ENCODE results near the gene NETO1. TPM values are rescaled to one million over a fixed set of nuclear protein-coding genes. Genes with fewer than 3 reads are reported as not detected.

NETO1 gene, protein sequence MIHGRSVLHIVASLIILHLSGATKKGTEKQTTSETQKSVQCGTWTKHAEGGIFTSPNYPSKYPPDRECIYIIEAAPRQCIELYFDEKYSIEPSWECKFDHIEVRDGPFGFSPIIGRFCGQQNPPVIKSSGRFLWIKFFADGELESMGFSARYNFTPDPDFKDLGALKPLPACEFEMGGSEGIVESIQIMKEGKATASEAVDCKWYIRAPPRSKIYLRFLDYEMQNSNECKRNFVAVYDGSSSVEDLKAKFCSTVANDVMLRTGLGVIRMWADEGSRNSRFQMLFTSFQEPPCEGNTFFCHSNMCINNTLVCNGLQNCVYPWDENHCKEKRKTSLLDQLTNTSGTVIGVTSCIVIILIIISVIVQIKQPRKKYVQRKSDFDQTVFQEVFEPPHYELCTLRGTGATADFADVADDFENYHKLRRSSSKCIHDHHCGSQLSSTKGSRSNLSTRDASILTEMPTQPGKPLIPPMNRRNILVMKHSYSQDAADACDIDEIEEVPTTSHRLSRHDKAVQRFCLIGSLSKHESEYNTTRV
- 0.26 and 2.0 TPM in 2 replicates for total RNA-seq
- polyA plus RNA-seq: 0.06 and 0.18 TPM in 2 replicates
- polyA plus RNA-seq (2012): not detected in 2 replicates
- polyA minus RNA-seq (ENCODE audit: low replicate concordance): not detected in 2 replicates

DNA sequence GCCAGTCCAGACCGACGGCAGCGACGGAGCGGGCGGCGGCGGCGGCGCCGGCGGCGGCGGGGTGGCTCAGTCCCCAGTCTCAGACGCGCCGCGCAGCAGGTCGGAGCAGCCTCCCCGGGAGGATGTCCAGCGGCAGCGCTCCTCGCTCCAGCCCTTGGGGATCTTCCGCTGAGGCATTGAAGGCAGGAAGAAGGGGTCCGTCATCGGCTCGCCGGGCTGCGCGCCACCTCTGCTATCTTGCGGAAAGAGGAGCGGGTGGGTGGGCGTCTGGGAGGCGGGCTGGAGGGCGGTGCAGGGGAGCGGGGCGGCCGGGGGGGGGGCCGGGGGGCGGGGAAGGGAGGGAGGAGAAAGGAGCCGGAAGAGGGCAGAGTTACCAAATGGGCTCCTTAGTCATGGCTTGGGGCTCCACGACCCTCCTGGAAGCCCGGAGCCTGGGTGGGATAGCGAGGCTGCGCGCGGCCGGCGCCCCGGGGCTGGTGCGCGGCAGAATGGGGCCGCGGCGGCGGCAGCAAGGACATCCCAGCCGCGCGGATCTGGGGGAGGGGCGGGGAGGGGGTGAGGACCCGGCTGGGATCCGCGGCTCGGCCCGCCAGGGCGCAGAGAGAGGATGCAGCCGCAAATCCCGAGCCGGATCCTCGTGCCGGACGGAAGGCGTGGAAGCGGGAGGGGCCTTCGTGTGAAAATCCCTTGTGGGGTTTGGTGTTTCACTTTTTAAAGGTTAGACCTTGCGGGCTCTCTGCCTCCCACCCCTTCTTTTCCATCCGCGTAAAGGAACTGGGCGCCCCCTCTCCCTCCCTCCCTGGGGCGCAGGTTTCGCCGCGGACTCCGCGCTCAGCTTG is at the start of gene NETO1:
Gene NETO1 (minus strand): TSS at position 242 of the 839 bp plus-strand sequence. CDS start 696 bp downstream, outside the sequence.
- no peak within 1 kb of the TSS for H3K27ac ChIP-seq (ENCODE audit: insufficient read depth, low read length)
- no peaks in the 10 kb centered on the region for H3K27me3 ChIP-seq (ENCODE audit: control insufficient read depth, insufficient read depth, low read length)
- no peaks in the 10 kb centered on the region for H3K36me3 ChIP-seq (ENCODE audit: control insufficient read depth, insufficient read depth, low read length)
- no peak within 1 kb of the TSS for H2AFZ ChIP-seq (ENCODE audit: low read length)
- H3K4me2 ChIP-seq (ENCODE audit: extremely low read depth, insufficient read depth, low read length): no peak within 1 kb of the TSS
- H3K79me2 ChIP-seq (ENCODE audit: control insufficient read depth, insufficient read depth, low read length): no peaks in the 10 kb centered on the region
- peak in 1 of 2 donors; percentile 41 for DNase-seq (ENCODE audit: low read depth in 2 of 2)
- H3K9ac ChIP-seq (ENCODE audit: insufficient read depth, low read length): no peak within 1 kb of the TSS
- no peaks in the 10 kb centered on the region for H3K4me1 ChIP-seq (ENCODE audit: control insufficient read depth, extremely low read depth, insufficient read depth, low read length)
- no peaks in the 10 kb centered on the region for H4K20me1 ChIP-seq (ENCODE audit: control insufficient read depth, extremely low read depth, insufficient read depth, low read length)
- peak within 1 kb of the TSS in 2 of 4 experiments; percentile 21 to 27 for H3K4me3 ChIP-seq (replicated peaks in 1 of 4; ENCODE audit: control extremely low read depth in 1 of 4, insufficient read depth in 1 of 4, low read depth in 3 of 4, low read length in 4 of 4)
- no peaks in the 10 kb centered on the region for H3K9me3 ChIP-seq (ENCODE audit: control insufficient read depth, insufficient read depth, low read depth, low read length)
- TF ChIP-seq, protein P1, sequence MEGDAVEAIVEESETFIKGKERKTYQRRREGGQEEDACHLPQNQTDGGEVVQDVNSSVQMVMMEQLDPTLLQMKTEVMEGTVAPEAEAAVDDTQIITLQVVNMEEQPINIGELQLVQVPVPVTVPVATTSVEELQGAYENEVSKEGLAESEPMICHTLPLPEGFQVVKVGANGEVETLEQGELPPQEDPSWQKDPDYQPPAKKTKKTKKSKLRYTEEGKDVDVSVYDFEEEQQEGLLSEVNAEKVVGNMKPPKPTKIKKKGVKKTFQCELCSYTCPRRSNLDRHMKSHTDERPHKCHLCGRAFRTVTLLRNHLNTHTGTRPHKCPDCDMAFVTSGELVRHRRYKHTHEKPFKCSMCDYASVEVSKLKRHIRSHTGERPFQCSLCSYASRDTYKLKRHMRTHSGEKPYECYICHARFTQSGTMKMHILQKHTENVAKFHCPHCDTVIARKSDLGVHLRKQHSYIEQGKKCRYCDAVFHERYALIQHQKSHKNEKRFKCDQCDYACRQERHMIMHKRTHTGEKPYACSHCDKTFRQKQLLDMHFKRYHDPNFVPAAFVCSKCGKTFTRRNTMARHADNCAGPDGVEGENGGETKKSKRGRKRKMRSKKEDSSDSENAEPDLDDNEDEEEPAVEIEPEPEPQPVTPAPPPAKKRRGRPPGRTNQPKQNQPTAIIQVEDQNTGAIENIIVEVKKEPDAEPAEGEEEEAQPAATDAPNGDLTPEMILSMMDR (conservative IDR thresholded peaks at IDR 0.05 in 1 of 2, IDR thresholded peaks at IDR 0.05 in 1 of 2; ENCODE audit: low read depth in 1 of 2, low read length in 2 of 2): no peak
- TF ChIP-seq EZH2 (IDR thresholded peaks at IDR 0.05; ENCODE audit: low read length, missing control alignments): no peak

DNA sequence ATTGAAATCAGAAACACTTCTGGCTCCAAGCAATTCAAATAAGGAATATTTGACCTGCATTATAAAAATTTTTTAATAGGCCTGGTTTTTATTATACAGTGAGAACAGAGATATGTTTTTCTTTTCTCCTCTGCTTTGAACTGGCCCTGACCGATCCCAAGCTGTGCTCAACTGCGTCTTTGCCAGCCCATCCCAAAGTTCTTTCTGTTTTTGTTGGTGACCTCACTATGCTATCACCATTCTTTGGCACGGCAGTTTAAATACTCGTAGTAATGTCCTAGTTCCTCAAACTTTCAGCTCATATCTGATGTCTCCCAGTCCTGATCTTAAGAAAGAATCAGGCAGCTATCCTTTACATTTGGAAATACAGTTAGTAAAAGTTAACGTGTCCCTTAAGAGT is 42.3 kb upstream of the NETO1 start:
- H3K4me3 ChIP-seq (replicated peaks in 1 of 4; ENCODE audit: control extremely low read depth in 1 of 4, insufficient read depth in 1 of 4, low read depth in 3 of 4, low read length in 4 of 4): no peak overlapping the region
- no peaks in the 10 kb centered on the region for H3K9me3 ChIP-seq (ENCODE audit: control insufficient read depth, insufficient read depth, low read depth, low read length)
- no peak overlapping the region for H3K9ac ChIP-seq (ENCODE audit: insufficient read depth, low read length)
- no peaks in the 10 kb centered on the region for H4K20me1 ChIP-seq (ENCODE audit: control insufficient read depth, extremely low read depth, insufficient read depth, low read length)
- no peaks in the 10 kb centered on the region for H3K4me1 ChIP-seq (ENCODE audit: control insufficient read depth, extremely low read depth, insufficient read depth, low read length)
- no peaks in the 10 kb centered on the region for H3K27me3 ChIP-seq (ENCODE audit: control insufficient read depth, insufficient read depth, low read length)
- H3K4me2 ChIP-seq (ENCODE audit: extremely low read depth, insufficient read depth, low read length): no peak overlapping the region
- DNase-seq (ENCODE audit: low read depth in 2 of 2): no peak
- H3K36me3 ChIP-seq (ENCODE audit: control insufficient read depth, insufficient read depth, low read length): no peaks in the 10 kb centered on the region
- TF ChIP-seq EZH2 (IDR thresholded peaks at IDR 0.05; ENCODE audit: low read length, missing control alignments): no peak
- TF ChIP-seq, protein P1 (conservative IDR thresholded peaks at IDR 0.05 in 1 of 2, IDR thresholded peaks at IDR 0.05 in 1 of 2; ENCODE audit: low read depth in 1 of 2, low read length in 2 of 2): no peak
- no peaks in the 10 kb centered on the region for H3K79me2 ChIP-seq (ENCODE audit: control insufficient read depth, insufficient read depth, low read length)
- H3K27ac ChIP-seq (ENCODE audit: insufficient read depth, low read length): no peak overlapping the region
- no peak overlapping the region for H2AFZ ChIP-seq (ENCODE audit: low read length)

DNA sequence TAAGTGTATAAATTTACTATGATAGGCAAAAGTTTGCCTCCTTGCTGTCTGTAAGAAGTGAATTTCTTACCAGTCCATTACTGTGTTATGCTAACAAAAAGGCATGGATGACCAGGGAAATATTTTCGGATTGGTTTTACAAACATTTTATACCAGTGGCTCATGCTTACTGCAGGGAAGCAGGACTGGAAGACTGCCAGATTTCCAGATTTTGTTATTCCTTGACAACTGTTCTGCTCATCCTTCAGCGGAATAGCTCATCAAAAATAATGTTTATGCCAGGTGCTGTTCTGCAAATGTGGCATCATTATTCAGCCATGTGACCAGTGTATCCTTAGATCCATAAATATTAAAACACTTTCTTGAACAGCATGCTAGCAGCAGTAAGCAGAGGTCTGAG is 40.4 kb upstream of the NETO1 start:
- no peaks in the 10 kb centered on the region for H3K4me1 ChIP-seq (ENCODE audit: control insufficient read depth, extremely low read depth, insufficient read depth, low read length)
- no peak overlapping the region for H3K9ac ChIP-seq (ENCODE audit: insufficient read depth, low read length)
- no peaks in the 10 kb centered on the region for H3K79me2 ChIP-seq (ENCODE audit: control insufficient read depth, insufficient read depth, low read length)
- H4K20me1 ChIP-seq (ENCODE audit: control insufficient read depth, extremely low read depth, insufficient read depth, low read length): no peaks in the 10 kb centered on the region
- no peaks in the 10 kb centered on the region for H3K9me3 ChIP-seq (ENCODE audit: control insufficient read depth, insufficient read depth, low read depth, low read length)
- H3K4me3 ChIP-seq (replicated peaks in 1 of 4; ENCODE audit: control extremely low read depth in 1 of 4, insufficient read depth in 1 of 4, low read depth in 3 of 4, low read length in 4 of 4): no peak overlapping the region
- H3K27ac ChIP-seq (ENCODE audit: insufficient read depth, low read length): no peak overlapping the region
- no peaks in the 10 kb centered on the region for H3K27me3 ChIP-seq (ENCODE audit: control insufficient read depth, insufficient read depth, low read length)
- H2AFZ ChIP-seq (ENCODE audit: low read length): no peak overlapping the region
- H3K36me3 ChIP-seq (ENCODE audit: control insufficient read depth, insufficient read depth, low read length): no peaks in the 10 kb centered on the region
- H3K4me2 ChIP-seq (ENCODE audit: extremely low read depth, insufficient read depth, low read length): no peak overlapping the region
- peak in 1 of 2 donors; percentile 7 for DNase-seq (ENCODE audit: low read depth in 2 of 2)
- TF ChIP-seq EZH2 (IDR thresholded peaks at IDR 0.05; ENCODE audit: low read length, missing control alignments): no peak
- TF ChIP-seq, protein P1 (conservative IDR thresholded peaks at IDR 0.05 in 1 of 2, IDR thresholded peaks at IDR 0.05 in 1 of 2; ENCODE audit: low read depth in 1 of 2, low read length in 2 of 2): no peak
